GM23338 (cell line): ENCODE data around the gene IL12A. TPM values are rescaled to one million over a fixed set of nuclear protein-coding genes. Genes with fewer than 3 reads are reported as not detected.

Source experiments
- ATAC-seq: fragments of 200-7000 bp; cut with Tn5 transposase; 3 replicates; pipeline ENCODE4 v1.9.1; 2020
- DNase-seq: peaks from one replicate; pipeline ENCODE4 v3.0.0-alpha.2; 2015; ENCODE audit warnings: low spot score
- H2AFZ ChIP-seq: fragments of 200-600 bp; sonication (generic); 2 replicates; pipeline ENCODE4 v1.8.0; 2016; ENCODE audit warnings: antibody characterized with exemption, mild to moderate bottlenecking, moderate library complexity
- H3F3A ChIP-seq: fragments of 200-600 bp; sonication (generic); replicated peaks from 2 replicates; pipeline ENCODE4 v1.8.0; 2017; ENCODE audit warnings: antibody characterized with exemption, mixed run types, low read depth
- H3K27ac ChIP-seq: fragments of 200-600 bp; sonication (generic); 2 replicates; pipeline ENCODE4 v1.6.1; 2016; ENCODE audit warnings: low read depth
- H3K27me3 ChIP-seq: fragments of 200-600 bp; sonication (generic); 2 replicates; pipeline ENCODE4 v1.8.0; 2016; ENCODE audit warnings: mild to moderate bottlenecking, mixed run types, moderate library complexity; ENCODE audit not compliant: insufficient read depth
- H3K36me3 ChIP-seq: fragments of 200-600 bp; sonication (generic); 2 replicates; pipeline ENCODE4 v1.8.0; 2016; ENCODE audit warnings: mild to moderate bottlenecking; ENCODE audit not compliant: insufficient read depth
- H3K4me1 ChIP-seq: fragments of 200-600 bp; sonication (generic); 2 replicates; pipeline ENCODE4 v1.8.0; 2016; ENCODE audit warnings: mild to moderate bottlenecking, moderate library complexity; ENCODE audit not compliant: insufficient read depth
- H3K4me2 ChIP-seq: fragments of 200-600 bp; sonication (generic); 2 replicates; pipeline ENCODE4 v1.7.1; 2017; ENCODE audit warnings: mixed run types
- H3K4me3 ChIP-seq: fragments of 200-600 bp; sonication (generic); 2 replicates; pipeline ENCODE4 v1.6.1; 2016; ENCODE audit warnings: mixed run types
- H3K79me2 ChIP-seq: fragments of 200-600 bp; sonication (generic); replicated peaks from 2 replicates; pipeline ENCODE4 v1.8.0; 2017; ENCODE audit warnings: mild to moderate bottlenecking; ENCODE audit not compliant: insufficient read depth
- H3K9me2 ChIP-seq: fragments of 200-600 bp; sonication (generic); 2 replicates; pipeline ENCODE4 v1.8.0; 2017; ENCODE audit not compliant: insufficient read depth
- H4K20me1 ChIP-seq: fragments of 200-600 bp; sonication (generic); replicated peaks from 2 replicates; pipeline ENCODE4 v1.8.0; 2017; ENCODE audit warnings: mild to moderate bottlenecking; ENCODE audit not compliant: insufficient read depth
- H3K27ac Mint-ChIP-seq: 2 replicates; pipeline ENCODE4 v1.8.0; 2020; ENCODE audit warnings: inconsistent platforms, mild to moderate bottlenecking, moderate library complexity, mixed read lengths
- H3K27me3 Mint-ChIP-seq: 3 replicates; pipeline ENCODE4 v1.8.0; 2022; ENCODE audit warnings: low read depth, mild to moderate bottlenecking, moderate library complexity, mixed read lengths, inconsistent platforms; ENCODE audit not compliant: insufficient read depth, poor library complexity
- H3K36me3 Mint-ChIP-seq: 3 replicates; pipeline ENCODE4 v1.8.0; 2021; ENCODE audit warnings: low read depth, mild to moderate bottlenecking, inconsistent platforms, moderate library complexity, mixed read lengths
- H3K4me1 Mint-ChIP-seq: 3 replicates; pipeline ENCODE4 v1.8.0; 2020; ENCODE audit warnings: mild to moderate bottlenecking, inconsistent platforms, mixed read lengths
- H3K4me3 Mint-ChIP-seq: 3 replicates; pipeline ENCODE4 v1.8.0; 2021; ENCODE audit warnings: moderate library complexity, mild to moderate bottlenecking, inconsistent platforms, mixed read lengths
- H3K9me3 Mint-ChIP-seq: 3 replicates; pipeline ENCODE4 v1.8.0; 2020; ENCODE audit warnings: moderate library complexity, mild to moderate bottlenecking, inconsistent platforms, mixed read lengths
- CREB1 ChIP-seq: fragments of 250-450 bp; sonication (Bioruptor Pico); IDR thresholded peaks from 2 replicates; pipeline ENCODE4 v1.5.0; 2020; ENCODE audit warnings: low read depth, mild to moderate bottlenecking, moderate library complexity
- CTCF ChIP-seq, 2 experiments: fragments of 200-600 bp in 1 of 2; sonication (generic) in 1 of 2; conservative IDR thresholded peaks; 2 replicates each; pipeline versions ENCODE4 v1.5.1 to v1.6.1; 2016 to 2017; ENCODE audit warnings: antibody characterized with exemption in 2 of 2, low read depth in 2 of 2, mild to moderate bottlenecking in 2 of 2, moderate library complexity in 1 of 2
- JUNB ChIP-seq: IDR thresholded peaks from one replicate; pipeline ENCODE4 v1.6.1; 2016; ENCODE audit warnings: antibody characterized with exemption; ENCODE audit not compliant: unreplicated experiment
- NANOG ChIP-seq: IDR thresholded peaks from 2 replicates; pipeline ENCODE4 v1.6.1; 2016; ENCODE audit warnings: antibody characterized with exemption, borderline replicate concordance
- POLR2AphosphoS5 ChIP-seq: IDR thresholded peaks from 2 replicates; pipeline ENCODE4 v1.6.1; 2016; ENCODE audit warnings: antibody characterized with exemption, low read depth
- REST ChIP-seq: IDR thresholded peaks from one replicate; pipeline ENCODE4 v1.6.1; 2018; ENCODE audit warnings: antibody characterized with exemption; ENCODE audit not compliant: unreplicated experiment
- ZNF114 ChIP-seq: fragments of 250-450 bp; sonication (Bioruptor Pico); IDR thresholded peaks from 2 replicates; pipeline ENCODE4 v1.5.0; 2020; ENCODE audit warnings: mild to moderate bottlenecking, moderate library complexity
- ZNF331 ChIP-seq: fragments of 250-450 bp; sonication (Bioruptor Pico); IDR thresholded peaks from 2 replicates; pipeline ENCODE4 v1.5.0; 2020; ENCODE audit warnings: low read depth, mild to moderate bottlenecking, moderate library complexity
- polyA plus RNA-seq: library from polyadenylated mRNA; unstranded; fragments of >200 nt; fragmentation: Nextera tagmentation; extraction: Ambion mirVana; gene quantifications from 2 replicates; pipeline ENCODE4 v1.2.1, GENCODE V29; 2016
- total RNA-seq: library from RNA; depleted of rRNA; stranded (reverse); fragments of >200 nt; shearing (Covaris generic); gene quantifications from 2 replicates; pipeline ENCODE4 v1.2.3, GENCODE V29; 2014
- TF ChIP-seq, protein P1 (sequence below): fragments of 250-450 bp; sonication (Bioruptor Pico); IDR thresholded peaks from 2 replicates; pipeline ENCODE4 v1.5.0; 2020; ENCODE audit warnings: mild to moderate bottlenecking, moderate library complexity

Gene IL12A
- total and polyA plus RNA-seq, 2 experiments from 2014 or later: 0.69 to 1.3 TPM

GRCh38 chr3:160027541-160028195 is 39.0 kb downstream of the IL12A start:
- Histone ChIP-seq H3F3A (no peaks in the 10 kb centered on the region), H3K4me3 (no peak overlapping the region), H3K4me1 (no peaks in the 10 kb centered on the region), H3K4me2 (no peak overlapping the region), H4K20me1 (no peaks in the 10 kb centered on the region), H3K79me2 (no peaks in the 10 kb centered on the region), H3K36me3 (no peaks in the 10 kb centered on the region), H3K27me3 (no peaks in the 10 kb centered on the region), H3K9me2 (no peaks in the 10 kb centered on the region), H2AFZ (peak overlapping the region; percentile 77; the same call in 1 of the 2 replicates), H3K27ac (no peak overlapping the region)
- ATAC-seq (no peak), DNase-seq (no peak)
- no peaks in the 10 kb centered on the region; the same call in 2 of the 3 replicates for H3K9me3 Mint-ChIP-seq
- H3K4me3 Mint-ChIP-seq: no peak overlapping the region
- no peak for TF ChIP-seq JUNB
- no peaks in the 10 kb centered on the region for H3K36me3 Mint-ChIP-seq
- no peaks in the 10 kb centered on the region; the same call in 2 of the 3 replicates for H3K4me1 Mint-ChIP-seq
- no peaks in the 10 kb centered on the region for H3K27me3 Mint-ChIP-seq
- H3K27ac Mint-ChIP-seq: peak overlapping the region; percentile 39; the same call in 1 of the 2 replicates

DNA sequence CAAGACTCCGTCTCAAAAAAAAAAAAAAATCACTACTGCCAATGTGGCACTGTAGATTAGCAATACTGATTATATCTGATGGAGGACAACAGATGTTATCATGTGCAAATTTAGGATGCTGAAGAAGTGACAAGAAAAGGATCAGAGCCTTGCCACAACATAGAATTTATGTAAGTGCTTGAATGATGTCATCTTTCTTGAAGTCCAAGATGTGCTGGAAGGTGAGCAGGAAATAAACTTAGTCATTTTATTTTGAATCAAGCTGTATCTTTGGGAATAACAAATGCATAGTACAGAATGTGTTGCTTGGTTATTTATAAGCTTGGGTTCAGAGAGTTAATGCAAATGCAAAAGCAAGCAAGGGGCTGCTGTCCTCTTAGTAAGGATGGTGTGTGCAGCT is 47.1 kb downstream of the IL12A start:
- Mint-ChIP-seq H3K27ac (no peak overlapping the region), H3K9me3 (no peaks in the 10 kb centered on the region; the same call in 2 of the 3 replicates), H3K36me3 (no peaks in the 10 kb centered on the region), H3K4me1 (peaks cover 16% of the 10 kb centered on the region; the same call in 2 of the 3 replicates), H3K4me3 (no peak overlapping the region), H3K27me3 (peaks cover 3% of the 10 kb centered on the region)
- no peaks in the 10 kb centered on the region for H4K20me1 ChIP-seq
- H3K4me2 ChIP-seq: no peak overlapping the region
- no peaks in the 10 kb centered on the region for H3F3A ChIP-seq
- DNase-seq (no peak), ATAC-seq (no peak)
- H2AFZ ChIP-seq: no peak overlapping the region
- H3K79me2 ChIP-seq: no peaks in the 10 kb centered on the region
- H3K4me3 ChIP-seq: no peak overlapping the region
- H3K9me2 ChIP-seq: no peaks in the 10 kb centered on the region
- peaks cover 18% of the 10 kb centered on the region for H3K27me3 ChIP-seq
- no peak overlapping the region for H3K27ac ChIP-seq
- peaks cover 3% of the 10 kb centered on the region; the same call in 1 of the 2 replicates for H3K4me1 ChIP-seq
- no peaks in the 10 kb centered on the region for H3K36me3 ChIP-seq
- TF ChIP-seq, protein P1, sequence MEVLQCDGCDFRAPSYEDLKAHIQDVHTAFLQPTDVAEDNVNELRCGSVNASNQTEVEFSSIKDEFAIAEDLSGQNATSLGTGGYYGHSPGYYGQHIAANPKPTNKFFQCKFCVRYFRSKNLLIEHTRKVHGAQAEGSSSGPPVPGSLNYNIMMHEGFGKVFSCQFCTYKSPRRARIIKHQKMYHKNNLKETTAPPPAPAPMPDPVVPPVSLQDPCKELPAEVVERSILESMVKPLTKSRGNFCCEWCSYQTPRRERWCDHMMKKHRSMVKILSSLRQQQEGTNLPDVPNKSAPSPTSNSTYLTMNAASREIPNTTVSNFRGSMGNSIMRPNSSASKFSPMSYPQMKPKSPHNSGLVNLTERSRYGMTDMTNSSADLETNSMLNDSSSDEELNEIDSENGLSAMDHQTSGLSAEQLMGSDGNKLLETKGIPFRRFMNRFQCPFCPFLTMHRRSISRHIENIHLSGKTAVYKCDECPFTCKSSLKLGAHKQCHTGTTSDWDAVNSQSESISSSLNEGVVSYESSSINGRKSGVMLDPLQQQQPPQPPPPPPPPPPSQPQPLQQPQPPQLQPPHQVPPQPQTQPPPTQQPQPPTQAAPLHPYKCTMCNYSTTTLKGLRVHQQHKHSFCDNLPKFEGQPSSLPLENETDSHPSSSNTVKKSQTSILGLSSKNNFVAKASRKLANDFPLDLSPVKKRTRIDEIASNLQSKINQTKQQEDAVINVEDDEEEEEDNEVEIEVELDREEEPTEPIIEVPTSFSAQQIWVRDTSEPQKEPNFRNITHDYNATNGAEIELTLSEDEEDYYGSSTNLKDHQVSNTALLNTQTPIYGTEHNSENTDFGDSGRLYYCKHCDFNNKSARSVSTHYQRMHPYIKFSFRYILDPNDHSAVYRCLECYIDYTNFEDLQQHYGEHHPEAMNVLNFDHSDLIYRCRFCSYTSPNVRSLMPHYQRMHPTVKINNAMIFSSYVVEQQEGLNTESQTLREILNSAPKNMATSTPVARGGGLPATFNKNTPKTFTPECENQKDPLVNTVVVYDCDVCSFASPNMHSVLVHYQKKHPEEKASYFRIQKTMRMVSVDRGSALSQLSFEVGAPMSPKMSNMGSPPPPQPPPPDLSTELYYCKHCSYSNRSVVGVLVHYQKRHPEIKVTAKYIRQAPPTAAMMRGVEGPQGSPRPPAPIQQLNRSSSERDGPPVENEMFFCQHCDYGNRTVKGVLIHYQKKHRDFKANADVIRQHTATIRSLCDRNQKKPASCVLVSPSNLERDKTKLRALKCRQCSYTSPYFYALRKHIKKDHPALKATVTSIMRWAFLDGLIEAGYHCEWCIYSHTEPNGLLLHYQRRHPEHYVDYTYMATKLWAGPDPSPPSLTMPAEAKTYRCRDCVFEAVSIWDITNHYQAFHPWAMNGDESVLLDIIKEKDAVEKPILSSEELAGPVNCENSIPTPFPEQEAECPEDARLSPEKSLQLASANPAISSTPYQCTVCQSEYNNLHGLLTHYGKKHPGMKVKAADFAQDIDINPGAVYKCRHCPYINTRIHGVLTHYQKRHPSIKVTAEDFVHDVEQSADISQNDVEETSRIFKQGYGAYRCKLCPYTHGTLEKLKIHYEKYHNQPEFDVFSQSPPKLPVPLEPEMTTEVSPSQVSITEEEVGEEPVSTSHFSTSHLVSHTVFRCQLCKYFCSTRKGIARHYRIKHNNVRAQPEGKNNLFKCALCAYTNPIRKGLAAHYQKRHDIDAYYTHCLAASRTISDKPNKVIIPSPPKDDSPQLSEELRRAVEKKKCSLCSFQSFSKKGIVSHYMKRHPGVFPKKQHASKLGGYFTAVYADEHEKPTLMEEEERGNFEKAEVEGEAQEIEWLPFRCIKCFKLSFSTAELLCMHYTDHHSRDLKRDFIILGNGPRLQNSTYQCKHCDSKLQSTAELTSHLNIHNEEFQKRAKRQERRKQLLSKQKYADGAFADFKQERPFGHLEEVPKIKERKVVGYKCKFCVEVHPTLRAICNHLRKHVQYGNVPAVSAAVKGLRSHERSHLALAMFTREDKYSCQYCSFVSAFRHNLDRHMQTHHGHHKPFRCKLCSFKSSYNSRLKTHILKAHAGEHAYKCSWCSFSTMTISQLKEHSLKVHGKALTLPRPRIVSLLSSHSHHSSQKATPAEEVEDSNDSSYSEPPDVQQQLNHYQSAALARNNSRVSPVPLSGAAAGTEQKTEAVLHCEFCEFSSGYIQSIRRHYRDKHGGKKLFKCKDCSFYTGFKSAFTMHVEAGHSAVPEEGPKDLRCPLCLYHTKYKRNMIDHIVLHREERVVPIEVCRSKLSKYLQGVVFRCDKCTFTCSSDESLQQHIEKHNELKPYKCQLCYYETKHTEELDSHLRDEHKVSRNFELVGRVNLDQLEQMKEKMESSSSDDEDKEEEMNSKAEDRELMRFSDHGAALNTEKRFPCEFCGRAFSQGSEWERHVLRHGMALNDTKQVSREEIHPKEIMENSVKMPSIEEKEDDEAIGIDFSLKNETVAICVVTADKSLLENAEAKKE (CRISPR knock-in tag): no peak
- no peak for TF ChIP-seq CREB1 (CRISPR knock-in tag)
- no peak for TF ChIP-seq POLR2AphosphoS5
- TF ChIP-seq ZNF331 (CRISPR knock-in tag): no peak
- TF ChIP-seq NANOG: no peak
- no peak for TF ChIP-seq CTCF (conservative IDR thresholded peaks at IDR 0.05; ENCODE audit: low read depth in 2 of 2)
- TF ChIP-seq REST: no peak
- TF ChIP-seq JUNB: no peak
- TF ChIP-seq ZNF114: no peak
